Endothelial cell (in vitro differentiated cells): ENCODE data around the gene KSR1. TPM values are rescaled to one million over a fixed set of nuclear protein-coding genes. Genes with fewer than 3 reads are reported as not detected.

ENCODE experiments used
- DNase-seq: peaks from one replicate; pipeline ENCODE4 v3.0.0; 2021; ENCODE audit warnings: low spot score
- H3K27ac Mint-ChIP-seq: one replicate; pipeline ENCODE4 v1.8.0; 2021; ENCODE audit warnings: mixed read lengths, inconsistent platforms; ENCODE audit not compliant: unreplicated experiment
- H3K27me3 Mint-ChIP-seq: one replicate; pipeline ENCODE4 v1.8.0; 2021; ENCODE audit warnings: mild to moderate bottlenecking, moderate library complexity, mixed read lengths, inconsistent platforms; ENCODE audit not compliant: unreplicated experiment
- H3K36me3 Mint-ChIP-seq: one replicate; pipeline ENCODE4 v1.8.0; 2021; ENCODE audit warnings: mild to moderate bottlenecking, low read depth, mixed read lengths, inconsistent platforms; ENCODE audit not compliant: unreplicated experiment
- H3K4me1 Mint-ChIP-seq: one replicate; pipeline ENCODE4 v1.8.0; 2021; ENCODE audit warnings: mild to moderate bottlenecking, mixed read lengths, inconsistent platforms; ENCODE audit not compliant: unreplicated experiment
- H3K4me3 Mint-ChIP-seq: one replicate; pipeline ENCODE4 v1.8.0; 2021; ENCODE audit warnings: mild to moderate bottlenecking, mixed read lengths, inconsistent platforms; ENCODE audit not compliant: unreplicated experiment
- H3K9me3 Mint-ChIP-seq: one replicate; pipeline ENCODE4 v1.8.0; 2021; ENCODE audit warnings: mixed read lengths, inconsistent platforms; ENCODE audit not compliant: unreplicated experiment
- total RNA-seq: library from RNA; stranded (reverse); fragmentation: NEBNext Ultra II Directional; extraction: Animal tissue kit (Norgen Biotek cat#: 25700); gene quantifications from one replicate; pipeline ENCODE4 v1.2.1, GENCODE V29; 2021; ENCODE audit not compliant: unreplicated experiment
- TF ChIP-seq, protein P1 (sequence below): fragments of 200-600 bp; sonication (generic); IDR thresholded peaks from one replicate; pipeline ENCODE4 v1.5.0; 2021; ENCODE audit warnings: antibody characterized with exemption; ENCODE audit not compliant: unreplicated experiment

The KSR1 gene
- total RNA-seq, 1 donor from 2014 or later = 65.2 TPM

DNA sequence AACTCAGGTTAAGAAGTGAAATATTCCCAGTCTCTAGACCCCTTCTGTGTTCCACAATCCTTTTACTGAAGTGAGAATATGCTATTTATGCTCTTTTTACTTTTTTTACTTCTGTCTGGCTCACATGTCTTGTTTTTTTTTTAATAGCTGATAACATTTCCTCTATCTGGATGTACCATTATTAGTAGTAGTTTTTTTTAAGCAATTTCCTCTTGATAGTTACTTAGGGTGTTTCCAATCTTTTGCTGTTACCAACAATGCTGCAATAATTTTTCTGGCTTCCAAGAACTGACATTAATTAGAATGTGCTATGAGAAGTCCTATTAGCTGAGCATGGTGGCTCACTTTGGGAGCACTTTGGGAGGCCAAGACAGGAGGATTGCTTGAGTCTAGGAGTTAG is 32.0 kb downstream of the KSR1 start:
- DNase-seq = no peak
- H3K4me3 Mint-ChIP-seq = no peak overlapping the region
- no peak overlapping the region for H3K27ac Mint-ChIP-seq
- H3K36me3 Mint-ChIP-seq = no peaks in the 10 kb centered on the region
- H3K27me3 Mint-ChIP-seq = peaks cover 3% of the 10 kb centered on the region
- no peaks in the 10 kb centered on the region for H3K9me3 Mint-ChIP-seq
- peaks cover 27% of the 10 kb centered on the region for H3K4me1 Mint-ChIP-seq
- TF ChIP-seq, protein P1, sequence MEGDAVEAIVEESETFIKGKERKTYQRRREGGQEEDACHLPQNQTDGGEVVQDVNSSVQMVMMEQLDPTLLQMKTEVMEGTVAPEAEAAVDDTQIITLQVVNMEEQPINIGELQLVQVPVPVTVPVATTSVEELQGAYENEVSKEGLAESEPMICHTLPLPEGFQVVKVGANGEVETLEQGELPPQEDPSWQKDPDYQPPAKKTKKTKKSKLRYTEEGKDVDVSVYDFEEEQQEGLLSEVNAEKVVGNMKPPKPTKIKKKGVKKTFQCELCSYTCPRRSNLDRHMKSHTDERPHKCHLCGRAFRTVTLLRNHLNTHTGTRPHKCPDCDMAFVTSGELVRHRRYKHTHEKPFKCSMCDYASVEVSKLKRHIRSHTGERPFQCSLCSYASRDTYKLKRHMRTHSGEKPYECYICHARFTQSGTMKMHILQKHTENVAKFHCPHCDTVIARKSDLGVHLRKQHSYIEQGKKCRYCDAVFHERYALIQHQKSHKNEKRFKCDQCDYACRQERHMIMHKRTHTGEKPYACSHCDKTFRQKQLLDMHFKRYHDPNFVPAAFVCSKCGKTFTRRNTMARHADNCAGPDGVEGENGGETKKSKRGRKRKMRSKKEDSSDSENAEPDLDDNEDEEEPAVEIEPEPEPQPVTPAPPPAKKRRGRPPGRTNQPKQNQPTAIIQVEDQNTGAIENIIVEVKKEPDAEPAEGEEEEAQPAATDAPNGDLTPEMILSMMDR = no peak

DNA sequence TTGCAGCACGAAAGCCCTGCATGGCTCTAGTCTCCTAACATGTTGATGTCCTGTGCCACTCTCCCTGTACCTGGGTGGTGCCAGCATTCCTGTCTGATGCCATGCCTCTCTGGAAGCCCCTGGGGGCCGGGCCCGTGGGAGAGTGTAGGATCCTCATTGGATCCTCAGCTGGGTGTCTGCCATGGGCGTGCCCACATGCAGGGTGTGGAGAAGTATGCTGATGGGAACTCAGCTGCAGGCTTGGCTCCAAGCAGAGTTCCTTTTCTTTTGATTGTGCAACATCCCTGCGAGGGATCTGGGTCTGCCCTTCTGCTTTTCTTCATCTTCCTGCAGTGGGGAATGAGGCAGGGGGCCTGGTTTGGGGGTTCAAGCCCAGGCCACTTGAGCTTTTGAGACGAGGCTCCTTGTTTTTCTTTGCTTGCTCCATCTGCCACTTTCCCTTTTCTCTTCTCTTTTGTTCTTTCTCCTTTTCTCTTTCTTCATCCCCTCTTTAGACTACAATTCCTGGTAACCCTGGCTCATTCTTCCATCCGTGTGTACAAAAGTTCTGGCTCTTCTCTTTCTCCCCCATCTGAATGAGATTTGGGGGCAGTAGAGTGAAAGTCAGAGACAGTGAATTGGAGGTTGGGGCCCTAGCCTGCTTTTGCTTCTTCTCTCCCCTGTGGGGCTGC is 32.9 kb downstream of the KSR1 start:
- Mint-ChIP-seq H3K4me1 (peaks cover 28% of the 10 kb centered on the region), H3K9me3 (no peaks in the 10 kb centered on the region), H3K36me3 (no peaks in the 10 kb centered on the region), H3K4me3 (no peak overlapping the region), H3K27ac (no peak overlapping the region), H3K27me3 (peaks cover 3% of the 10 kb centered on the region)
- TF ChIP-seq, protein P1 = no peak
- no peak for DNase-seq

DNA sequence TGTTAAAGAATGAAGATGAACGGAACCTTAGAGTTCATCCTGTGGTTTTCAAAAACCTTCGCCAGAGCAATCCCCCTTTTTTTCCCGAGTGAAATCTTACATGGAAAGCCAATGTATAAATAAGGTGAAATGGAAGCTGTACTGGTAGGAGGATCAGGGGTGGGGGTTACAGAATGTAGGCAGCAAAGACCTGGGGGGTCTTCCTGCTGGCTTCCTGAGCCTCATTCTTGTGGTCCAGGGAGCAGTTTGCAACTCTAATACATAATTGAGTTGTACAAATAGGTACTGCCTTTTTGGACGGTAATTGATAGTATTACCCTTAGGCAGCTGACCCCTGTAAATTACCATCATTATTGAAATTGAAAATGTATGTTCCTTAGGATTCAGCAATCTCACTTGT is 34.1 kb downstream of the KSR1 start:
- Mint-ChIP-seq H3K27ac (no peak overlapping the region), H3K4me1 (peaks cover 28% of the 10 kb centered on the region), H3K9me3 (no peaks in the 10 kb centered on the region), H3K4me3 (no peak overlapping the region), H3K36me3 (no peaks in the 10 kb centered on the region), H3K27me3 (peaks cover 3% of the 10 kb centered on the region)
- TF ChIP-seq, protein P1 = no peak
- DNase-seq = no peak

DNA sequence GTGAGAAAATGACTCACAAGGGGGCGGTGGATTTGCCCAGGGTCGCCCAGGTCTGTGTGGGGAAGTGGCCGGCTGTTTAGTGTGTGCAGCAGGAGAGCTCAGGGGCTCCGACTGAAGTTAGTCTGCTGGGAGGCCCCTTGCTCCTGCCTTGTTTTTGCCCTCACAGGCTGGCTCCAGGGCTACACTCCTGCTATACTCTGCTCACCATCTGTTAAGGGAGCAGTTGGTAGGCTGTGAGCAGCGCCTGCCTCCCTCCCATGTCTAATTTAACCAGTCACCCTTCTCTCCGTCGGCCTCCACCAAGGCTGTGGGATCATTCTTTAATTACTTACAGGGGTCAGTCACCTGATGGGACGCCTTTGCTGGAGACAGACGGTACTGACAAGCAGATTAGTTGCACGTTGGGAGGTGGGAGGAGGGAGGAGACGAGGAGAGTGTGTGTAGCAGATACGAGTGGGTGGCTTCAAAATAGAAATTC is 35.5 kb downstream of the KSR1 start:
- peak overlapping the region; percentile 36 for H3K27ac Mint-ChIP-seq
- TF ChIP-seq, protein P1 = no peak
- peaks cover 2% of the 10 kb centered on the region for H3K27me3 Mint-ChIP-seq
- H3K4me1 Mint-ChIP-seq = peaks cover 22% of the 10 kb centered on the region
- no peaks in the 10 kb centered on the region for H3K9me3 Mint-ChIP-seq
- no peaks in the 10 kb centered on the region for H3K36me3 Mint-ChIP-seq
- no peak overlapping the region for H3K4me3 Mint-ChIP-seq
- no peak for DNase-seq

DNA sequence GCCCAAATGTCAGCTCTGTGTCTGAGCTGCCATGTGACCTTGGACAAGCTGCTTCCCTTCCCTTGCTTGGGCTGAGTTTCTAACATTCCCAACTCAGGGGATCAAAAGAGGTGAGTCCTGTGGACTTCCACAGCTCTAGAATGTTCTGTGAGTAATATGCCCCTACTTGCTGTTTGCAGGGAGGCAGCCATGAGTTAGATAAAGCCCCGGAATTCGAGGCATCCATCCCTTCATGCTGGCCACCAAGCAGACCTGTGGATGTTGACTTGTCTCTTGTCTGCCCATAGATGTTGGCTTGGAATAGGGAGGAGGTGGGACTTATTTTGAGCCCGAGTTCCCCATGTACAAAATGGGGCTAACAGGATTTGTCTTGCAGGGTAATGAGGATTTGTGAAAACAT is 36.2 kb downstream of the KSR1 start:
- TF ChIP-seq, protein P1 = no peak
- no peaks in the 10 kb centered on the region for H3K36me3 Mint-ChIP-seq
- peak overlapping the region; percentile 37 for H3K4me3 Mint-ChIP-seq
- H3K4me1 Mint-ChIP-seq = peaks cover 22% of the 10 kb centered on the region
- H3K27ac Mint-ChIP-seq = no peak overlapping the region
- no peaks in the 10 kb centered on the region for H3K27me3 Mint-ChIP-seq
- DNase-seq = no peak
- no peaks in the 10 kb centered on the region for H3K9me3 Mint-ChIP-seq
